Measurements from ENCODE around the gene EDAR.

The EDAR gene

DNA sequence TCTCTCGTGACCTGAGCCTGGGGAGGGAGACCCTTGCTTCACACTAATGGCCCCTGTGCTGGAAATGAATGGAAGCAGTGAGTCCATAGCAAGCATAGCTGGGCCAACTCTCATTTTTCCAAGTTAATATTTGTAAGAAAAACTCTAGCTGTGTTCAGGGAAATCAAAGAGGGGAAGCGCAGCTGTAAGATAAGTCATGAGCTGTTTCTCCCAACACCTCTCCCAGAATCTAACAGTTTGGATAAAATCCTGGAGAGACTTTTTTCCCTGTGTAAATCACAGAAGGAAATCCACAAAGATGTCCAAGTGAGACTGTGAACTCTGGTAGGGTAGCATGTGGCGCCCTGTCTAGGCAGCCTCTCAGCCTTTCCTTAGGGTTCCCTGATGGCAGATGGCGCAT, 27.2 kb downstream of the EDAR start:
- H3K4me2 ChIP-seq (ENCODE audit: low read length), result no peak overlapping the region
- no peaks in the 10 kb centered on the region for H3K36me3 ChIP-seq (ENCODE audit: insufficient read depth, low read length)
- no peaks in the 10 kb centered on the region for H3K4me1 ChIP-seq (ENCODE audit: control insufficient read depth, insufficient read depth, low read length)
- H3K4me3 ChIP-seq (ENCODE audit: low read length), result no peak overlapping the region
- H3K9ac ChIP-seq (ENCODE audit: low read depth, low read length), result no peak overlapping the region
- H3K9me3 ChIP-seq (replicated peaks; ENCODE audit: low read length), result no peaks in the 10 kb centered on the region
- peaks cover 85% of the 10 kb centered on the region for H3K27me3 ChIP-seq (ENCODE audit: control insufficient read depth, insufficient read depth, low read length)

DNA sequence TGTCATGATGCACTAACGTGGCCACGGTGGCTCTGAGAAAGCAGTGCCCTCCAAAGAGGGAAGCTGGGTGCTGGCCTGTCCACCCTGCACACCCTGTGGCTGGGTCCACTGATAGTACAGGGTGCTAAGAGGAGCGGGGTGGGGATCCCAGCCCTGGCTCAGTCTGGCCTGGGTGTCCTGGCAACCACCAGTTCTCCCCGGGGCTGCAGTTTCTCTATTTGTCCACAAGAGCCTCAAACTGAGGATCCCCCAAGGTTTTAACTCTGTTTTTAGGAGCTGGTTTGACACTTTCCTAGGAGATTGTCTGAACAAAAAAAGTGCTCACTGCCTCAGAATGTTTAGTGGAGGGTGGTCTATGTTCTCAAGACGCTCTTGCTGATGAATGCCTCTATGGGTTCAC, 29.0 kb downstream of the EDAR start:
- H3K9ac ChIP-seq (ENCODE audit: low read depth, low read length), result no peak overlapping the region
- peaks cover 76% of the 10 kb centered on the region for H3K27me3 ChIP-seq (ENCODE audit: control insufficient read depth, insufficient read depth, low read length)
- no peaks in the 10 kb centered on the region for H3K4me1 ChIP-seq (ENCODE audit: control insufficient read depth, insufficient read depth, low read length)
- no peak overlapping the region for H3K4me3 ChIP-seq (ENCODE audit: low read length)
- no peaks in the 10 kb centered on the region for H3K9me3 ChIP-seq (replicated peaks; ENCODE audit: low read length)
- H3K36me3 ChIP-seq (ENCODE audit: insufficient read depth, low read length), result no peaks in the 10 kb centered on the region
- no peak overlapping the region for H3K4me2 ChIP-seq (ENCODE audit: low read length)

DNA sequence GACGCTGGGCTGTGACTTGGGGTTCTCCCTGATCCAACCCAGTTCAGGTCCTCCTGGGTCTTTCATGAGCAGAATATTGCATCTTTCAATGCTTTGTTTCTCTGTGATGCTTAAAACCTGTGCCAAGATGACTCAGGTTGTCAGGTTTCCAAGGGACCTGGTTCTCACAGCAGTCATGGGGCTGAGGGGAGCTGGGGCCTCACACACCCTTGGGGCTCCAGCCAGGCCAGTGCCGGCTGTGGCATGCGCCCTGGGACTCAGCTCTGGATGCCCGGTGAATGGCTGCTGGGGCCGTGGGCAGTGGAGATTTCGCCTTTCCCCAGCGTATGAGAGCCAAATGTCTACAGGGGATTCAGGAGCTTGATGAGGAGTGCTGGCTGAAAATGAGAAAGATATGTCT, 29.6 kb downstream of the EDAR start:
- H3K9me3 ChIP-seq (replicated peaks; ENCODE audit: low read length), result no peaks in the 10 kb centered on the region
- no peak overlapping the region for H3K4me3 ChIP-seq (ENCODE audit: low read length)
- H3K27me3 ChIP-seq (ENCODE audit: control insufficient read depth, insufficient read depth, low read length), result peaks cover 73% of the 10 kb centered on the region
- no peaks in the 10 kb centered on the region for H3K36me3 ChIP-seq (ENCODE audit: insufficient read depth, low read length)
- H3K9ac ChIP-seq (ENCODE audit: low read depth, low read length), result no peak overlapping the region
- no peak overlapping the region for H3K4me2 ChIP-seq (ENCODE audit: low read length)
- H3K4me1 ChIP-seq (ENCODE audit: control insufficient read depth, insufficient read depth, low read length), result no peaks in the 10 kb centered on the region

DNA sequence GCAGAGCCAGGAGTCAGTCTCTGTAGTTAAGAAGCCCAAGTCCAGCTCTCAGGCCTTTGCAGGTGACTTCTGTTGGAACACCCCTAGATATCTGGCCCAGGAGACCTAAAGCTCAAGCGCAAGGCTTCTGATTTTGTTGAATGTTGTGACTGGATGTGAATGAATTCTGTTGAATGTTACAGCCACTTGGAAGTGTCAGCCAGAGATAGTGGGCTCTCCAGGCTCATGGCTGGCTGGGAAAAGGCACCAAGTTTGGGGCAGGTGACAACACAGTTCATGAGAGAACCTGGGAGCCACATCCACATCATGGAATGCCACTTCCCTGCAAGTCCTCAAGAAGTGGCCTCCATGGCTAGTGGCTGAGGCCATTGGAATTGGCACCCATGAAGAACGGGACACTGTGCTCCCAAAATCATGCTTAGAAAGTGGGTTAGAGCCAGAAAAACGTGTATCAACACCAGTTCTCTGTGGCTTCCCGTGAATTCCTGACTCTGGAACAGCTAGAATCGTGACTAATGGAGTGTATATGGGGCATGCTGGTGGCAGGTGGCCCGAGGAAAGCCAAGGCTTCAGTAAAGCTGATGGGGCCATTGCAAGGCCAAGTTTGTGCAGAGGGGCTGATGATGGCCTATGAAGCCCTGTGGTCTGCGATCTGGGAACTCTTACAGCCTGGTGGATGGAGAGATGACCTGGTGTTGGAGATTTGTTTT, 30.2 kb downstream of the EDAR start:
- Histone ChIP-seq H3K9me3 (replicated peaks; ENCODE audit: low read length) (no peaks in the 10 kb centered on the region), H3K36me3 (ENCODE audit: insufficient read depth, low read length) (no peaks in the 10 kb centered on the region), H3K4me1 (ENCODE audit: control insufficient read depth, insufficient read depth, low read length) (no peaks in the 10 kb centered on the region), H3K27me3 (ENCODE audit: control insufficient read depth, insufficient read depth, low read length) (peaks cover 73% of the 10 kb centered on the region), H3K4me3 (ENCODE audit: low read length) (no peak overlapping the region), H3K4me2 (ENCODE audit: low read length) (no peak overlapping the region), H3K9ac (ENCODE audit: low read depth, low read length) (no peak overlapping the region)

DNA sequence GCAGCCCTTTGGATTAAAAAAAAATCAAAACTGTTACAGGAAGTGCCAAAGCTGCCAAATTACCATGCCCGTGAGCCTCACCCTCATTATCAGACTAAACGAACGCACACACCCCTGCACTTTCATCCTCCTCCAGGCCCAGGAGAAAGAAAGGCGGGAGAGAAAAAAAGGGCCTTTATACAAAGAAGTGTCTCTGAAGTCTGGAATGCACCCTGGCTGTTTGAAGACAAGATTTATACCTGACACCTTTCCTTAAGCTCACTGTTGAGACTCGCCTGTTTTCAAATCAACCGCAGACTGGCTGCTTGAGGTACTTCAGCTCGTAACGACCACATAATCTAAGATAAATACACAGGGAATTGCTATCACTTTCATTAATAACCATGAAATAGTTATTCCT, 31.0 kb downstream of the EDAR start:
- H3K9me3 ChIP-seq (replicated peaks; ENCODE audit: low read length), result no peaks in the 10 kb centered on the region
- H3K4me1 ChIP-seq (ENCODE audit: control insufficient read depth, insufficient read depth, low read length), result no peaks in the 10 kb centered on the region
- no peaks in the 10 kb centered on the region for H3K36me3 ChIP-seq (ENCODE audit: insufficient read depth, low read length)
- no peak overlapping the region for H3K4me2 ChIP-seq (ENCODE audit: low read length)
- no peak overlapping the region for H3K9ac ChIP-seq (ENCODE audit: low read depth, low read length)
- H3K27me3 ChIP-seq (ENCODE audit: control insufficient read depth, insufficient read depth, low read length), result peaks cover 74% of the 10 kb centered on the region
- H3K4me3 ChIP-seq (ENCODE audit: low read length), result no peak overlapping the region

DNA sequence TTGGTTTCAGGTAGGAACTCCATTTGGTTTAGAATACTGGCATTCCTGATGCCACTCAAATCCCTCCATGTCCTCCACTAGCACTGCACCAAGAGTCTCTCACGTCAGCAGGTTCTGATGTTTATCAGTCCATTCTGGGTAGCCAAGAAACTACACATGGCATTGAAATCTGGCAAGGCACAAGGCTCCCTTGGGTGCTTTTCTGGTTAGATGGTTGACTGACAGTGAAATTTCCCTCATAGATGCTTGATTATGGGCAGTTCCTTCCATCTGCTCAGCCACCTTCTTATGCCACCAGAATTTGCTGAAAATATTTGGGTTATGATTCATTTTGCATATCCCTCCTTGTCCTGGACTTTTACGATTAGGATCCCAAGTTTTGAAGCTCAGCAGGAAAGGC, 32.6 kb downstream of the EDAR start:
- Histone ChIP-seq H3K27me3 (ENCODE audit: control insufficient read depth, insufficient read depth, low read length) (peaks cover 77% of the 10 kb centered on the region), H3K4me3 (ENCODE audit: low read length) (no peak overlapping the region), H3K4me2 (ENCODE audit: low read length) (no peak overlapping the region), H3K4me1 (ENCODE audit: control insufficient read depth, insufficient read depth, low read length) (no peaks in the 10 kb centered on the region), H3K36me3 (ENCODE audit: insufficient read depth, low read length) (no peaks in the 10 kb centered on the region), H3K9ac (ENCODE audit: low read depth, low read length) (no peak overlapping the region), H3K9me3 (replicated peaks; ENCODE audit: low read length) (no peaks in the 10 kb centered on the region)

DNA sequence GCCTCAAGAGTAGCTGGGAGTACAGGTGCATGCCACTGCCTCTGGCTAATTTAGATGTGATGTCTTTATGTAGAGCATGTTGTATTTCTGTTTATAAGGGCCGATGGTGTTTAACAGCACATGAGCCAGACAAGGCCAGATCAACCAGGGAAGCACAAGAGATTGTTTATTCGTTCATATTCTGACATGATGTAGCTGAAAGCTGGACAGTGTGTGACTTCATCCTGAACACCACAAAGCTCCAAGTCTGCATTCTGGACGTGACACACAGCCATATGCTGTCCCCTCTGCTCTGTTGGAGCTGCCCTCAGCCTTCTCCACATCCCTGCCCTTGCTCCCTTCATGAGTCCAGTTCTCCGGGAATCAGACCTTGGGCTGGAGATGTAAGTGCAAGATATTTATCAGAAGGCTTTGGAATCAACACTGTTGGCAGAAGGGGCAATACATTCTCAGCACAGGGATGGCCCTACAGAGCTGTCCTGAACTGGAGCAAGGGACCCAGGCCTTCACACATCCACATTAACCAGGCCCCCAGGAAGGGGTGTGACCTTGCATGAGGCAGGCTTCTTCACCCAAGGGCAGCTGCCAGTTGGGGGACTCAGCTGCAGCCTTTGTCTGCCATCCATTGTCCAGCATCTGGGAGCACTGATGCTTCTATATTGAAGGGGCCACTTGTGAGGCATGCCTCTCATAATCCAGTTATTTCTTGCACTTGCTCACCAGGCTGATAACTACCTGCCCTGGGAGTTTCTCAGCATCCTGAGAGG, 38.5 kb downstream of the EDAR start:
- H3K9me3 ChIP-seq (replicated peaks; ENCODE audit: low read length), result no peaks in the 10 kb centered on the region
- H3K4me3 ChIP-seq (ENCODE audit: low read length), result no peak overlapping the region
- H3K9ac ChIP-seq (ENCODE audit: low read depth, low read length), result no peak overlapping the region
- peaks cover 67% of the 10 kb centered on the region for H3K27me3 ChIP-seq (ENCODE audit: control insufficient read depth, insufficient read depth, low read length)
- H3K36me3 ChIP-seq (ENCODE audit: insufficient read depth, low read length), result no peaks in the 10 kb centered on the region
- H3K4me2 ChIP-seq (ENCODE audit: low read length), result no peak overlapping the region
- no peaks in the 10 kb centered on the region for H3K4me1 ChIP-seq (ENCODE audit: control insufficient read depth, insufficient read depth, low read length)

DNA sequence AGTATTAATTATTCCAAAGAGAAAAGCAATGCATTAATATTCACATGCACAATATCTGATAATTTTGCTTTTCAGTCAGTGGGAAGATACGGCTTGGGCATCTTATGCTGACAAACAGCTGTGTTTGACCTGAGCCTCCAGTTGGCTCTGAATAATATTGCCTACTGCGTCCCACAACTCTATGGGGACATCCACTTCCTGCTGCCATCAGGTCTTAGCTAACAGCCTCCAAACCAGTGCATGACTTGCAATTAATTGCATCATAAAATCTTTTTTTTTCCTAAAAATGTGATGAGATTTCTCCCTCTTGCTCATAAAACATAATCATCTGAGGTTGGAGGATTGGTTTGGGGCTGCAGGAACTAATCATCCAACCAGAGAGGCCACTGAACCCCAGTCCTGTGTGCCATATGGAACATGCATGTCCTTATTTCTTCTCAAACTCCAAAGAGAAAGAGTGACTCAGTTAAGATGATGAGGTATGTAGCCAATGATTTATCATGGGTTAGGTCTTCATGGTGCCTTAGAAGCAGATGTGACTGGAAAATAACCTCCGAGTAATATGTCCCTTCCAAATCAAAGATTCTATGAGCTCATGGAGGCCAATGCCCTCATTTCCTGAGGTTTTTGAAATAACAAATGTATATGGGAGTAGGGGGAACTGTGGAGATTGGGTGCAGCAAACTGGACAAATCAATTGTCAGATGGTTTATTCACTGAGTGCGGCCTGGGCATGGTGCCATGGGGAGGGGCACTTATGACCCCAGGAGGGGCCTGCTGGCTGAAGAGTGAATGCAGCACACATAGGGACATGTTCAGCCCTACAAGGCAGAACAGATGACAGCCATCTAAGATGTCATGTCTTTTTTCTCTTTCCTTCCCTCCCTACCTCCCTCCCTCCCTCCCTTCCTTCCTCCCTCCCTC, 39.4 kb downstream of the EDAR start:
- Histone ChIP-seq H3K9me3 (replicated peaks; ENCODE audit: low read length) (no peaks in the 10 kb centered on the region), H3K27me3 (ENCODE audit: control insufficient read depth, insufficient read depth, low read length) (peaks cover 76% of the 10 kb centered on the region)

DNA sequence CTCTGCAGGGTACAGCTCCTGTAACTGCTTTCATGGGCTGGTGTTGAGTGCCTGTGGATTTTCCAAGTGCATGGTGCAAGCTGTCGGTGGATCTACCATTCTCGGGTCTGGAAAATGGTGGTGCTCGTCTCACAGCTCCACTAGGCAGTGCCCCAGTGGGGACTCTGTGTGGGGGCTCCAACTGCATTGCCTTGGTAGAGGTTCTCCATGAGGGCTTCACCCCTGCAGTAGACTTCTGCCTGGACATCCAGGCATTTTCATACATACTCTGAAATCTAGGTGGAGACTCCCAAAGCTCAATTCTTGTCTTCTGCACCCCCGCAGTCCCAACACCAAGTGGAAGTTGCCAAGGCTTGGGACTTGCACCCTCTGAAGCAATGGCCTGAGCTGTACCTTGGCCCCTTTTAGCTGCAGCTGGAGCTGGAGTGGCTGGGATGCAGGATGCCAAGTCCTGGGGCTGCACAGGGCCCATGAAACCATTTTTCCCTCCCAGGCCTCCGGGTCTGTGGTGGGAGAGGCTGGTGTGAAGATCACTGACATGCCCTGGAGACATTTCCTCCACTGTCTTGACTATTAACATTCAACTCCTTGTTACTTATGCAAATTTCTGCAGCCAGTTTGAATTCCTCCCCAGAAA, 41.6 kb downstream of the EDAR start:
- H3K27me3 ChIP-seq (ENCODE audit: control insufficient read depth, insufficient read depth, low read length), result peaks cover 73% of the 10 kb centered on the region

More for the DNA sequence above, 39.4 kb downstream of the EDAR start:
- Histone ChIP-seq H3K9ac (ENCODE audit: low read depth, low read length) (no peak overlapping the region), H3K4me3 (ENCODE audit: low read length) (no peak overlapping the region), H3K36me3 (ENCODE audit: insufficient read depth, low read length) (no peaks in the 10 kb centered on the region), H3K4me2 (ENCODE audit: low read length) (no peak overlapping the region), H3K4me1 (ENCODE audit: control insufficient read depth, insufficient read depth, low read length) (no peaks in the 10 kb centered on the region)

DNA sequence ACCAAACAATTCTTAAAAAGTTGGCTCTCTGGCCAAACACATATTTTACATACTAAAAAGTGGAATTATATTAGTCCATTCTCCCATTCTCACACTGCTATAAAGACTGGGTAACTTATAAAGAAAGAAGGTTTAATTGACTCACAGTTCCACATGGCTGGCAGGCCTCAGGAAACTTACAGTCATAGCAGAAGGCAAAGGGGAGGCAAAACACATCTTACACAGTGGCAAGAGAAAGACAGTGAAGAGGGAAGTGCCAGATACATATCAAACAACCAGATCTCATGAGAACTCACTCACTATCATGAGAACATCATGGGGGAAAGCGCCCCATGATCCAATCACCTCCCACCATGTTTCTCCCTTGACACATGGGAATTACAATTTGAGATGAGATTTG, 42.6 kb downstream of the EDAR start:
- H3K9ac ChIP-seq (ENCODE audit: low read depth, low read length), result no peak overlapping the region
- no peaks in the 10 kb centered on the region for H3K4me1 ChIP-seq (ENCODE audit: control insufficient read depth, insufficient read depth, low read length)
- H3K27me3 ChIP-seq (ENCODE audit: control insufficient read depth, insufficient read depth, low read length), result peaks cover 71% of the 10 kb centered on the region
- no peaks in the 10 kb centered on the region for H3K36me3 ChIP-seq (ENCODE audit: insufficient read depth, low read length)
- H3K4me3 ChIP-seq (ENCODE audit: low read length), result no peak overlapping the region
- H3K4me2 ChIP-seq (ENCODE audit: low read length), result no peak overlapping the region
- H3K9me3 ChIP-seq (replicated peaks; ENCODE audit: low read length), result no peaks in the 10 kb centered on the region

More for the DNA sequence above, 41.6 kb downstream of the EDAR start:
- H3K9me3 ChIP-seq (replicated peaks; ENCODE audit: low read length), result no peaks in the 10 kb centered on the region
- H3K4me1 ChIP-seq (ENCODE audit: control insufficient read depth, insufficient read depth, low read length), result no peaks in the 10 kb centered on the region
- H3K4me3 ChIP-seq (ENCODE audit: low read length), result no peak overlapping the region
- H3K9ac ChIP-seq (ENCODE audit: low read depth, low read length), result no peak overlapping the region
- H3K36me3 ChIP-seq (ENCODE audit: insufficient read depth, low read length), result no peaks in the 10 kb centered on the region
- H3K4me2 ChIP-seq (ENCODE audit: low read length), result no peak overlapping the region

DNA sequence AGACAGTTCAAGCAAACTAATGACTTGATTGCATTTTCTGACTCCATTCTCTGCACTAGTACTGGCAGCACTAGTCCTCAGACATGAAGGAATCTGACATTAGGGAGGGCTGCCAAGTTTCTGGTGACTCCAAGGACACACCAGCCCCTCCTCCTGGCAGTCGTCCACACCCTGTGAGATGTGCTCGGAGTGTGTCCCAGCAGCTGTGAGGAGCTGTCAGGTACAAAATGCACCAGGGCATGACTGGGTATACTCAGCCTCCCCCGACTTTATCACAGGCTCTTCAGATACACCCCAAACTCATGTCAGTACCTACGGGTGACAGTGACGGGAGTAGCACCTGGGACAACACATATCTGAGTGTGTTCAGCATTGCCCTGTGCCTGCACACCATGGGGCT, 43.1 kb downstream of the EDAR start:
- Histone ChIP-seq H3K4me3 (ENCODE audit: low read length) (no peak overlapping the region), H3K36me3 (ENCODE audit: insufficient read depth, low read length) (no peaks in the 10 kb centered on the region), H3K4me2 (ENCODE audit: low read length) (no peak overlapping the region), H3K4me1 (ENCODE audit: control insufficient read depth, insufficient read depth, low read length) (no peaks in the 10 kb centered on the region), H3K9ac (ENCODE audit: low read depth, low read length) (no peak overlapping the region), H3K9me3 (replicated peaks; ENCODE audit: low read length) (no peaks in the 10 kb centered on the region), H3K27me3 (ENCODE audit: control insufficient read depth, insufficient read depth, low read length) (peaks cover 69% of the 10 kb centered on the region)
